ENCODE measurements around the gene TNFAIP8. TPM values are rescaled to one million over a fixed set of nuclear protein-coding genes. Genes with fewer than 3 reads are reported as not detected.
A peak's percentile ranks its signal among the peaks of the same experiment; 100 is the strongest.

Gene TNFAIP8
- total and polyA plus RNA-seq, 7 experiments from 2014 or later = 102 to 285 (median 156) TPM

- CTCF ChIA-PET = interaction anchor here (0.5 to 6.0 kb wide), 8 partner anchors 9 to 126 kb away, joined by 3 to 47 read pairs (median 3); no protein-coding TSS in a partner anchor
- H3K4me1 ChIP-seq (ENCODE audit: control insufficient read depth in 2 of 2, insufficient read depth in 2 of 2, low read length in 2 of 2) = peaks cover 76 to 91% of the 10 kb centered on the region in 2 donors
- Mint-ChIP-seq H3K27me3 (no peaks in the 10 kb centered on the region), H3K4me3 (peak overlapping the region; percentile 1 to 90 (median 46)), H3K4me1 (peaks cover 68 to 96% (median 92%) of the 10 kb centered on the region in 7 donors), H3K36me3 (peaks cover 4 to 41% (median 33%) of the 10 kb centered on the region in 5 donors), H3K27ac (peak overlapping the region; percentile 73 to 98 (median 93)), H3K9me3 (peaks cover 0 to 6% (median 0%) of the 10 kb centered on the region in 11 donors)
- H3K27me3 ChIP-seq (ENCODE audit: control insufficient read depth in 2 of 2, insufficient read depth in 2 of 2, low read length in 2 of 2) = no peaks in the 10 kb centered on the region
- DNase-seq (no peak), ATAC-seq (no peak)
- no peaks in the 10 kb centered on the region for H3K9me3 ChIP-seq (ENCODE audit: control insufficient read depth in 2 of 3, low read length in 3 of 3)
- peaks cover 0 to 4% (median 0%) of the 10 kb centered on the region in 3 experiments for H3K36me3 ChIP-seq (ENCODE audit: control insufficient read depth in 2 of 3, insufficient read depth in 3 of 3, low read length in 3 of 3)
- peak overlapping the region; percentile 52 for H3K27ac ChIP-seq (ENCODE audit: low read depth, low read length)
- POLR2A ChIA-PET = interaction anchor here (1.0 to 21.4 kb wide), 10 partner anchors 10 to 242 kb away, joined by 3 to 466 read pairs (median 6); partner anchors contain the start of gene DMXL1
- intact Hi-C loops (cut with micrococcal nuclease) = no loop called here
- no peak overlapping the region for H3K4me3 ChIP-seq (ENCODE audit: low read length)
These were observed 42.6 kb upstream of the TNFAIP8 start for GRCh38 chr5:119313197-119313596.

- intact Hi-C loops (cut with micrococcal nuclease) = loop anchor here in 1 of 2 donors (1.0 to 2.0 kb wide), 2 partner anchors 17 to 27 kb away; no protein-coding TSS in a partner anchor
- H3K36me3 Mint-ChIP-seq = peaks cover 4 to 40% (median 29%) of the 10 kb centered on the region in 5 donors
- H3K4me1 Mint-ChIP-seq = peaks cover 68 to 96% (median 92%) of the 10 kb centered on the region in 7 donors
- DNase-seq (no peak), ATAC-seq (no peak)
- H3K4me3 ChIP-seq (ENCODE audit: low read length) = no peak overlapping the region
- POLR2A ChIA-PET = interaction anchor here (0.6 to 21.4 kb wide), 11 partner anchors 10 to 523 kb away, joined by 3 to 466 read pairs (median 6); partner anchors contain the start of gene DMXL1
- H3K9me3 ChIP-seq (ENCODE audit: control insufficient read depth in 2 of 3, low read length in 3 of 3) = no peaks in the 10 kb centered on the region
- CTCF ChIA-PET = interaction anchor here (0.6 to 6.0 kb wide), 9 partner anchors 12 to 290 kb away, joined by 3 to 47 read pairs (median 5); no protein-coding TSS in a partner anchor
- peaks cover 0 to 6% (median 0%) of the 10 kb centered on the region in 11 donors for H3K9me3 Mint-ChIP-seq
- peaks cover 0 to 4% (median 0%) of the 10 kb centered on the region in 3 experiments for H3K36me3 ChIP-seq (ENCODE audit: control insufficient read depth in 2 of 3, insufficient read depth in 3 of 3, low read length in 3 of 3)
- H3K27ac ChIP-seq (ENCODE audit: low read depth, low read length) = peak overlapping the region; percentile 52
- H3K4me1 ChIP-seq (ENCODE audit: control insufficient read depth in 2 of 2, insufficient read depth in 2 of 2, low read length in 2 of 2) = peaks cover 77 to 93% of the 10 kb centered on the region in 2 donors
- H3K27me3 Mint-ChIP-seq = no peaks in the 10 kb centered on the region
- peak overlapping the region; percentile 73 to 98 (median 93) for H3K27ac Mint-ChIP-seq
- no peaks in the 10 kb centered on the region for H3K27me3 ChIP-seq (ENCODE audit: control insufficient read depth in 2 of 2, insufficient read depth in 2 of 2, low read length in 2 of 2)
- peak overlapping the region; percentile 17 to 90 (median 52) for H3K4me3 Mint-ChIP-seq
These were observed 41.9 kb upstream of the TNFAIP8 start for GRCh38 chr5:119313658-119314605.

GRCh38 chr5:119315516-119315949 lies 40.3 kb upstream of the TNFAIP8 start:
- no peaks in the 10 kb centered on the region for H3K27me3 ChIP-seq (ENCODE audit: control insufficient read depth in 2 of 2, insufficient read depth in 2 of 2, low read length in 2 of 2)
- POLR2A ChIA-PET = interaction anchor here (0.5 to 21.4 kb wide), 15 partner anchors 8 to 97 kb away, joined by 3 to 466 read pairs (median 6); no protein-coding TSS in a partner anchor

GRCh38 chr5:119316086-119316485 lies 39.7 kb upstream of the TNFAIP8 start:
- H3K4me1 Mint-ChIP-seq = peaks cover 72 to 96% (median 92%) of the 10 kb centered on the region in 7 donors
- no peak for ATAC-seq

More at GRCh38 chr5:119315516-119315949, 40.3 kb upstream of the TNFAIP8 start:
- Histone ChIP-seq H3K9me3 (ENCODE audit: control insufficient read depth in 2 of 3, low read length in 3 of 3) (no peaks in the 10 kb centered on the region), H3K27ac (ENCODE audit: low read depth, low read length) (peak overlapping the region; percentile 69), H3K4me1 (ENCODE audit: control insufficient read depth in 2 of 2, insufficient read depth in 2 of 2, low read length in 2 of 2) (peaks cover 72 to 93% of the 10 kb centered on the region in 2 donors), H3K4me3 (ENCODE audit: low read length) (peak overlapping the region; percentile 25), H3K36me3 (ENCODE audit: control insufficient read depth in 2 of 3, insufficient read depth in 3 of 3, low read length in 3 of 3) (peaks cover 0 to 4% (median 0%) of the 10 kb centered on the region in 3 experiments)
- Mint-ChIP-seq H3K27me3 (no peaks in the 10 kb centered on the region), H3K4me1 (peaks cover 68 to 96% (median 92%) of the 10 kb centered on the region in 7 donors), H3K27ac (peak overlapping the region; percentile 73 to 98 (median 93)), H3K9me3 (peaks cover 0 to 6% (median 0%) of the 10 kb centered on the region in 11 donors), H3K36me3 (peaks cover 0 to 37% (median 22%) of the 10 kb centered on the region in 5 donors), H3K4me3 (peak overlapping the region; percentile 27 to 90 (median 60))
- ATAC-seq (peak; percentile 93), DNase-seq (peak in 7 of 9 donors; percentile 60 to 78 (median 67))
- intact Hi-C loops (cut with micrococcal nuclease) = loop anchor here (1.0 to 5.0 kb wide), 13 partner anchors 9 to 327 kb away; partner anchors contain the start of genes DTWD2 (in 2 of the 2) and TNFAIP8 (in 1 of the 2)
- CTCF ChIA-PET = interaction anchor here (0.6 to 6.0 kb wide), 36 partner anchors 8 to 344 kb away, joined by 3 to 47 read pairs (median 4); partner anchors contain the start of genes DMXL1 and DTWD2

GRCh38 chr5:119316906-119317305 lies 38.9 kb upstream of the TNFAIP8 start:
- Mint-ChIP-seq H3K9me3 (peaks cover 0 to 3% (median 0%) of the 10 kb centered on the region in 11 donors), H3K4me1 (peaks cover 74 to 97% (median 94%) of the 10 kb centered on the region in 7 donors), H3K27ac (peak overlapping the region in 8 of 9 donors; percentile 61 to 98 (median 88)), H3K36me3 (peaks cover 0 to 36% (median 15%) of the 10 kb centered on the region in 5 donors), H3K4me3 (peak overlapping the region in 5 of 10 donors; percentile 25 to 90 (median 43)), H3K27me3 (no peaks in the 10 kb centered on the region)
- intact Hi-C loops (cut with micrococcal nuclease) = loop anchor here (1.0 to 5.0 kb wide), 3 partner anchors 9 to 80 kb away; partner anchors contain the start of gene TNFAIP8 (in 1 of the 2)
- Histone ChIP-seq H3K27me3 (ENCODE audit: control insufficient read depth in 2 of 2, insufficient read depth in 2 of 2, low read length in 2 of 2) (no peaks in the 10 kb centered on the region), H3K4me1 (ENCODE audit: control insufficient read depth in 2 of 2, insufficient read depth in 2 of 2, low read length in 2 of 2) (peaks cover 75 to 94% of the 10 kb centered on the region in 2 donors), H3K9me3 (ENCODE audit: control insufficient read depth in 2 of 3, low read length in 3 of 3) (no peaks in the 10 kb centered on the region), H3K4me3 (ENCODE audit: low read length) (no peak overlapping the region), H3K36me3 (ENCODE audit: control insufficient read depth in 2 of 3, insufficient read depth in 3 of 3, low read length in 3 of 3) (peaks cover 0 to 4% (median 0%) of the 10 kb centered on the region in 3 experiments), H3K27ac (ENCODE audit: low read depth, low read length) (peak overlapping the region; percentile 42)
- no peak for ATAC-seq
- DNase-seq = no peak
- ChIA-PET POLR2A (interaction anchor here (1.1 to 21.4 kb wide), 9 partner anchors 8 to 96 kb away, joined by 3 to 466 read pairs (median 7); no protein-coding TSS in a partner anchor), CTCF (interaction anchor here (1.0 to 6.0 kb wide), 6 partner anchors 14 to 246 kb away, joined by 3 to 47 read pairs (median 6); partner anchors contain the start of gene DMXL1)

More at GRCh38 chr5:119316086-119316485, 39.7 kb upstream of the TNFAIP8 start:
- CTCF ChIA-PET = interaction anchor here (0.6 to 6.0 kb wide), 29 partner anchors 9 to 328 kb away, joined by 3 to 47 read pairs (median 4); partner anchors contain the start of genes DMXL1 and DTWD2
- no peaks in the 10 kb centered on the region for H3K27me3 ChIP-seq (ENCODE audit: control insufficient read depth in 2 of 2, insufficient read depth in 2 of 2, low read length in 2 of 2)
- no peaks in the 10 kb centered on the region for H3K9me3 ChIP-seq (ENCODE audit: control insufficient read depth in 2 of 3, low read length in 3 of 3)
- peaks cover 0 to 6% (median 0%) of the 10 kb centered on the region in 11 donors for H3K9me3 Mint-ChIP-seq
- H3K36me3 Mint-ChIP-seq = peaks cover 0 to 34% (median 19%) of the 10 kb centered on the region in 5 donors
- H3K27ac ChIP-seq (ENCODE audit: low read depth, low read length) = peak overlapping the region; percentile 69
- peak overlapping the region; percentile 73 to 98 (median 93) for H3K27ac Mint-ChIP-seq
- H3K4me3 Mint-ChIP-seq = peak overlapping the region; percentile 27 to 90 (median 60)
- H3K36me3 ChIP-seq (ENCODE audit: control insufficient read depth in 2 of 3, insufficient read depth in 3 of 3, low read length in 3 of 3) = peaks cover 0 to 4% (median 0%) of the 10 kb centered on the region in 3 experiments
- no peaks in the 10 kb centered on the region for H3K27me3 Mint-ChIP-seq
- peaks cover 68 to 93% of the 10 kb centered on the region in 2 donors for H3K4me1 ChIP-seq (ENCODE audit: control insufficient read depth in 2 of 2, insufficient read depth in 2 of 2, low read length in 2 of 2)
- intact Hi-C loops (cut with micrococcal nuclease) = loop anchor here (5.0 kb wide), 2 partner anchors 41 to 81 kb away; partner anchors contain the start of gene TNFAIP8 (in 1 of the 2)
- no peak for DNase-seq
- H3K4me3 ChIP-seq (ENCODE audit: low read length) = no peak overlapping the region
- POLR2A ChIA-PET = interaction anchor here (0.6 to 21.4 kb wide), 14 partner anchors 10 to 97 kb away, joined by 3 to 466 read pairs (median 8); no protein-coding TSS in a partner anchor

All from naive thymus-derived CD4-positive, alpha-beta T cell (primary cell).